Measurements from ENCODE around the gene KRTAP12-4. TPM values are rescaled to one million over a fixed set of nuclear protein-coding genes. Genes with fewer than 3 reads are reported as not detected.

Gene KRTAP12-4
- total RNA-seq, 2 experiments from 2014 or later = not detected

- POLR2A ChIA-PET = no interaction called here
- Histone ChIP-seq H3K9me2 (ENCODE audit: insufficient read depth, low read length) (no peaks in the 10 kb centered on the region), H4K20me1 (ENCODE audit: insufficient read depth, low read length) (no peaks in the 10 kb centered on the region), H3K4me2 (ENCODE audit: low read length) (no peak overlapping the region), H3K4me3 (ENCODE audit: low read depth, low read length, poor library complexity, severe bottlenecking) (no peak overlapping the region), H3K79me2 (ENCODE audit: insufficient read depth, low read depth, low read length) (no peaks in the 10 kb centered on the region), H3K36me3 (ENCODE audit: insufficient read depth, low read length) (no peaks in the 10 kb centered on the region), H3K4me1 (ENCODE audit: insufficient read depth, low read length, poor library complexity, severe bottlenecking) (peaks cover 12% of the 10 kb centered on the region), H3K9me3 (ENCODE audit: low read length) (peaks cover 13% of the 10 kb centered on the region; the same call in 1 of the 2 replicates), H3K27ac (ENCODE audit: low read depth, low read length, poor library complexity, severe bottlenecking) (no peak overlapping the region), H2AFZ (ENCODE audit: low read length) (no peak overlapping the region)
- TF ChIP-seq CTCF (conservative IDR thresholded peaks at IDR 0.05; ENCODE audit: low read length) (no peak), EZH2phosphoT487 (IDR thresholded peaks at IDR 0.05; ENCODE audit: borderline replicate concordance, low read depth, low read length) (no peak)
- no TSS peak for BruUV-seq (replicated peaks)
- CTCF ChIA-PET (ENCODE audit: unreplicated experiment) = no interaction called here
- intact Hi-C loops (cut with micrococcal nuclease; ENCODE audit: unreplicated experiment) = no loop called here
- DNase-seq (ENCODE audit: low spot score) = no peak
Observed at GRCh38 chr21:44614161-44614631, 40.3 kb downstream of the KRTAP12-4 start.

- BruUV-seq (replicated peaks) = no TSS peak
- H2AFZ ChIP-seq (ENCODE audit: low read length) = no peak overlapping the region
- no peak for DNase-seq (ENCODE audit: low spot score)
- POLR2A ChIA-PET = no interaction called here
- H4K20me1 ChIP-seq (ENCODE audit: insufficient read depth, low read length) = no peaks in the 10 kb centered on the region
- TF ChIP-seq EZH2phosphoT487 (IDR thresholded peaks at IDR 0.05; ENCODE audit: borderline replicate concordance, low read depth, low read length) (no peak), CTCF (conservative IDR thresholded peaks at IDR 0.05; ENCODE audit: low read length) (no peak)
- no peaks in the 10 kb centered on the region for H3K36me3 ChIP-seq (ENCODE audit: insufficient read depth, low read length)
- H3K9me3 ChIP-seq (ENCODE audit: low read length) = 0 out of 2 replicates have a peak, but pooled peaks cover 9% of the 10 kb centered on the region
- H3K79me2 ChIP-seq (ENCODE audit: insufficient read depth, low read depth, low read length) = no peaks in the 10 kb centered on the region
- H3K4me3 ChIP-seq (ENCODE audit: low read depth, low read length, poor library complexity, severe bottlenecking) = no peak overlapping the region
- H3K27ac ChIP-seq (ENCODE audit: low read depth, low read length, poor library complexity, severe bottlenecking) = no peak overlapping the region
- CTCF ChIA-PET (ENCODE audit: unreplicated experiment) = no interaction called here
- intact Hi-C loops (cut with micrococcal nuclease; ENCODE audit: unreplicated experiment) = no loop called here
- no peak overlapping the region for H3K4me2 ChIP-seq (ENCODE audit: low read length)
- H3K4me1 ChIP-seq (ENCODE audit: insufficient read depth, low read length, poor library complexity, severe bottlenecking) = peaks cover 5% of the 10 kb centered on the region
- H3K9me2 ChIP-seq (ENCODE audit: insufficient read depth, low read length) = no peaks in the 10 kb centered on the region
Observed at GRCh38 chr21:44613386-44614155, 40.9 kb downstream of the KRTAP12-4 start.

GRCh38 chr21:44612669-44613229 lies 41.7 kb downstream of the KRTAP12-4 start:
- no peak for DNase-seq (ENCODE audit: low spot score)
- BruUV-seq (replicated peaks) = no TSS peak
- Histone ChIP-seq H3K79me2 (ENCODE audit: insufficient read depth, low read depth, low read length) (no peaks in the 10 kb centered on the region), H3K36me3 (ENCODE audit: insufficient read depth, low read length) (no peaks in the 10 kb centered on the region), H3K9me3 (ENCODE audit: low read length) (0 out of 2 replicates have a peak, but pooled peaks cover 9% of the 10 kb centered on the region), H3K27ac (ENCODE audit: low read depth, low read length, poor library complexity, severe bottlenecking) (no peak overlapping the region), H3K4me3 (ENCODE audit: low read depth, low read length, poor library complexity, severe bottlenecking) (no peak overlapping the region), H2AFZ (ENCODE audit: low read length) (no peak overlapping the region), H3K4me2 (ENCODE audit: low read length) (no peak overlapping the region), H4K20me1 (ENCODE audit: insufficient read depth, low read length) (no peaks in the 10 kb centered on the region), H3K4me1 (ENCODE audit: insufficient read depth, low read length, poor library complexity, severe bottlenecking) (no peaks in the 10 kb centered on the region), H3K9me2 (ENCODE audit: insufficient read depth, low read length) (no peaks in the 10 kb centered on the region)
- intact Hi-C loops (cut with micrococcal nuclease; ENCODE audit: unreplicated experiment) = no loop called here
- TF ChIP-seq CTCF (conservative IDR thresholded peaks at IDR 0.05; ENCODE audit: low read length) (no peak), EZH2phosphoT487 (IDR thresholded peaks at IDR 0.05; ENCODE audit: borderline replicate concordance, low read depth, low read length) (no peak)
- ChIA-PET POLR2A (no interaction called here), CTCF (ENCODE audit: unreplicated experiment) (no interaction called here)
